HEK293 (cell line): ENCODE results near the gene RABEP2.

ENCODE experiments used
- BCL11B ChIP-seq: fragments of 450-650 bp; formaldehyde crosslinking; IDR thresholded peaks from 2 replicates; pipeline ENCODE4 v1.5.1; 2016; ENCODE audit warnings: low read depth, missing biosample characterization, missing genetic modification characterization
- HOXA7 ChIP-seq: sonication (generic); formaldehyde crosslinking; IDR thresholded peaks from 2 replicates; pipeline ENCODE4 v1.8.1; 2022; ENCODE audit warnings: missing genetic modification reagents, borderline replicate concordance
- MYNN ChIP-seq: fragments of 450-650 bp; formaldehyde crosslinking; IDR thresholded peaks from 2 replicates; pipeline ENCODE4 v1.5.1; 2016; ENCODE audit warnings: missing biosample characterization, missing genetic modification characterization, borderline replicate concordance
- PRDM10 ChIP-seq: fragments of 450-650 bp; formaldehyde crosslinking; IDR thresholded peaks from 2 replicates; pipeline ENCODE4 v1.5.1; 2016; ENCODE audit warnings: missing biosample characterization, missing genetic modification characterization
- RBAK ChIP-seq: fragments of 450-650 bp; formaldehyde crosslinking; IDR thresholded peaks from 2 replicates; pipeline ENCODE4 v1.5.1; 2016; ENCODE audit warnings: missing biosample characterization, missing genetic modification characterization
- REST ChIP-seq: fragments of 450-650 bp; formaldehyde crosslinking; IDR thresholded peaks from 2 replicates; pipeline ENCODE4 v1.5.1; 2016; ENCODE audit warnings: missing biosample characterization, missing genetic modification characterization
- SCRT1 ChIP-seq: fragments of 450-650 bp; formaldehyde crosslinking; IDR thresholded peaks from 2 replicates; pipeline ENCODE4 v1.5.1; 2016; ENCODE audit warnings: missing biosample characterization, missing genetic modification characterization, borderline replicate concordance
- SP3 ChIP-seq: fragments of 450-650 bp; formaldehyde crosslinking; IDR thresholded peaks from 2 replicates; pipeline ENCODE4 v1.5.1; 2016; ENCODE audit warnings: missing biosample characterization, missing genetic modification characterization
- SP7 ChIP-seq: fragments of 450-650 bp; formaldehyde crosslinking; IDR thresholded peaks from 2 replicates; pipeline ENCODE4 v1.5.1; 2016; ENCODE audit warnings: missing biosample characterization, missing genetic modification characterization
- TRIM28 ChIP-seq: IDR thresholded peaks from 2 replicates; pipeline ENCODE4 v1.6.1; 2011; ENCODE audit warnings: low read length, control low read depth, borderline replicate concordance
- WT1 ChIP-seq: fragments of 450-650 bp; formaldehyde crosslinking; IDR thresholded peaks from 2 replicates; pipeline ENCODE4 v1.5.1; 2016; ENCODE audit warnings: missing biosample characterization, missing genetic modification characterization
- ZBTB1 ChIP-seq: fragments of 450-650 bp; formaldehyde crosslinking; IDR thresholded peaks from 2 replicates; pipeline ENCODE4 v1.5.1; 2016; ENCODE audit warnings: missing biosample characterization, missing genetic modification characterization
- ZBTB21 ChIP-seq: fragments of 450-650 bp; formaldehyde crosslinking; IDR thresholded peaks from 2 replicates; pipeline ENCODE4 v1.5.1; 2017; ENCODE audit warnings: missing biosample characterization, missing genetic modification characterization
- ZBTB26 ChIP-seq: fragments of 450-650 bp; formaldehyde crosslinking; optimal IDR thresholded peaks from 2 replicates; pipeline ENCODE3; 2016; ENCODE audit warnings: missing biosample characterization, mild to moderate bottlenecking, missing genetic modification characterization
- ZBTB6 ChIP-seq: fragments of 450-650 bp; formaldehyde crosslinking; IDR thresholded peaks from 2 replicates; pipeline ENCODE4 v1.5.1; 2017; ENCODE audit warnings: missing biosample characterization, missing genetic modification characterization
- ZFHX2 ChIP-seq: fragments of 450-650 bp; formaldehyde crosslinking; conservative IDR thresholded peaks from 2 replicates; pipeline ENCODE4 v1.5.1; 2016; ENCODE audit warnings: missing biosample characterization, missing genetic modification characterization
- ZFP3 ChIP-seq: fragments of 450-650 bp; formaldehyde crosslinking; IDR thresholded peaks from 2 replicates; pipeline ENCODE4 v1.5.1; 2016; ENCODE audit warnings: low read depth, missing biosample characterization, missing genetic modification characterization
- ZFP37 ChIP-seq: fragments of 450-650 bp; formaldehyde crosslinking; IDR thresholded peaks from 2 replicates; pipeline ENCODE4 v1.5.1; 2016; ENCODE audit warnings: missing biosample characterization, missing genetic modification characterization
- ZNF140 ChIP-seq: fragments of 450-650 bp; formaldehyde crosslinking; IDR thresholded peaks from 2 replicates; pipeline ENCODE4 v1.5.1; 2016; ENCODE audit warnings: missing biosample characterization, missing genetic modification characterization
- ZNF223 ChIP-seq: fragments of 450-650 bp; formaldehyde crosslinking; IDR thresholded peaks from 2 replicates; pipeline ENCODE4 v1.5.1; 2016; ENCODE audit warnings: missing biosample characterization, missing genetic modification characterization
- ZNF311 ChIP-seq: fragments of 450-650 bp; formaldehyde crosslinking; IDR thresholded peaks from 2 replicates; pipeline ENCODE4 v1.5.1; 2017; ENCODE audit warnings: missing biosample characterization, missing genetic modification characterization, borderline replicate concordance
- ZNF324 ChIP-seq: fragments of 450-650 bp; formaldehyde crosslinking; IDR thresholded peaks from 2 replicates; pipeline ENCODE4 v1.5.1; 2016; ENCODE audit warnings: missing biosample characterization, missing genetic modification characterization
- ZNF423 ChIP-seq: fragments of 450-650 bp; formaldehyde crosslinking; IDR thresholded peaks from 2 replicates; pipeline ENCODE4 v1.5.1; 2016; ENCODE audit warnings: missing biosample characterization, missing genetic modification characterization
- ZNF449 ChIP-seq: fragments of 450-650 bp; formaldehyde crosslinking; IDR thresholded peaks from 2 replicates; pipeline ENCODE4 v1.5.1; 2017; ENCODE audit warnings: missing biosample characterization, mild to moderate bottlenecking, missing genetic modification characterization, moderate library complexity
- ZNF529 ChIP-seq: fragments of 450-650 bp; formaldehyde crosslinking; IDR thresholded peaks from 2 replicates; pipeline ENCODE4 v1.5.1; 2017; ENCODE audit warnings: missing genetic modification characterization, missing biosample characterization; ENCODE audit not compliant: insufficient replicate concordance
- ZNF621 ChIP-seq: fragments of 450-650 bp; formaldehyde crosslinking; IDR thresholded peaks from 2 replicates; pipeline ENCODE4 v1.5.1; 2017; ENCODE audit warnings: missing biosample characterization, missing genetic modification characterization
- ZNF660 ChIP-seq: fragments of 450-650 bp; IDR thresholded peaks from 2 replicates; pipeline ENCODE4 v1.5.1; 2018; ENCODE audit warnings: missing biosample characterization, mild to moderate bottlenecking, missing genetic modification characterization
- ZNF670 ChIP-seq: fragments of 450-650 bp; formaldehyde crosslinking; IDR thresholded peaks from 2 replicates; pipeline ENCODE4 v1.5.1; 2016; ENCODE audit warnings: missing biosample characterization, missing genetic modification characterization, low read depth
- ZNF701 ChIP-seq: fragments of 450-650 bp; formaldehyde crosslinking; IDR thresholded peaks from 2 replicates; pipeline ENCODE4 v1.5.1; 2016; ENCODE audit warnings: missing biosample characterization, missing genetic modification characterization
- ZSCAN23 ChIP-seq: fragments of 450-650 bp; formaldehyde crosslinking; IDR thresholded peaks from 2 replicates; pipeline ENCODE4 v1.5.1; 2016; ENCODE audit warnings: missing biosample characterization, missing genetic modification characterization

Gene RABEP2

GRCh38 chr16:28879841-28880588 is 45.0 kb downstream of the RABEP2 start (continued):
- peak; percentile 52; the same call in 1 of the 2 replicates for TF ChIP-seq PRDM10 (tag by site-specific recombination)
- TF ChIP-seq MYNN, result no peak
- TF ChIP-seq ZBTB26 (tag by site-specific recombination), result peak; percentile 80
- no peak for TF ChIP-seq RBAK (tag by site-specific recombination)
- no peak for TF ChIP-seq ZNF311
- TF ChIP-seq TRIM28, result no peak
- TF ChIP-seq REST, result no peak
- peak; percentile 79 for TF ChIP-seq SP3 (tag by site-specific recombination)
- TF ChIP-seq ZBTB21 (tag by site-specific recombination), result no peak
- 0 out of 2 replicates have a peak, but pooled peaks have one; percentile 7 for TF ChIP-seq ZBTB1 (tag by site-specific recombination)
- peak; percentile 87 for TF ChIP-seq SP7
- TF ChIP-seq ZFP3 (tag by site-specific recombination), result no peak
- no peak for TF ChIP-seq SCRT1 (tag by site-specific recombination)
- TF ChIP-seq HOXA7 (CRISPR knock-in tag), result no peak
- no peak for TF ChIP-seq ZNF423 (tag by site-specific recombination)
- TF ChIP-seq ZNF660 (tag by site-specific recombination), result peak; percentile 25; the same call in 1 of the 2 replicates
- no peak for TF ChIP-seq BCL11B
- TF ChIP-seq ZBTB6, result peak; percentile 76; the same call in 1 of the 2 replicates
- no peak for TF ChIP-seq ZNF701 (tag by site-specific recombination)
- no peak for TF ChIP-seq ZNF621 (tag by site-specific recombination)
- peak; percentile 65; the same call in 1 of the 2 replicates for TF ChIP-seq ZSCAN23 (tag by site-specific recombination)
- no peak for TF ChIP-seq ZNF529
- TF ChIP-seq ZFHX2 (tag by site-specific recombination), result peak; percentile 71
- TF ChIP-seq ZNF140 (tag by site-specific recombination), result no peak
- TF ChIP-seq ZNF324 (tag by site-specific recombination), result 0 out of 2 replicates have a peak, but pooled peaks have one; percentile 31
- TF ChIP-seq ZNF670 (tag by site-specific recombination), result no peak
- TF ChIP-seq WT1 (tag by site-specific recombination), result peak; percentile 77
- peak; percentile 29; the same call in 1 of the 2 replicates for TF ChIP-seq ZNF449 (tag by site-specific recombination)
- TF ChIP-seq ZNF223 (tag by site-specific recombination), result no peak
- no peak for TF ChIP-seq ZFP37 (tag by site-specific recombination)
